B cell (primary cell): ENCODE measurements around the gene FYCO1. TPM values are rescaled to one million over a fixed set of nuclear protein-coding genes. Genes with fewer than 3 reads are reported as not detected.

Source experiments
- ATAC-seq: fragments of 200-7000 bp; cut with Tn5 transposase; one replicate; pipeline ENCODE4 v1.10.0; 2021; ENCODE audit warnings: low read depth, mild to moderate bottlenecking, moderate number of reproducible peaks, moderate library complexity
- CTCF ChIA-PET: fragments of 350-600 bp; sonication (Branson Sonifier 250); formaldehyde crosslinking; loops from one replicate; lab custom pipeline; 2021; ENCODE audit warnings: antibody characterized with exemption, inconsistent platforms; lab: Charles Lee
- POLR2A ChIA-PET: fragments of 350-600 bp; sonication (Branson Sonifier 250); formaldehyde crosslinking; loops from one replicate; lab custom pipeline; 2021; ENCODE audit warnings: antibody characterized with exemption; lab: Charles Lee
- DNase-seq: peaks from one replicate; pipeline ENCODE4 v3.0.0; 2013
- H2AFZ ChIP-seq: 2 replicates; pipeline ENCODE4 v1.6.1; 2012; ENCODE audit warnings: mild to moderate bottlenecking, low read depth, low read length; ENCODE audit not compliant: insufficient read depth, poor library complexity, severe bottlenecking
- H3K27ac ChIP-seq, 2 donors: 1 replicate in 1 of 2; 2 replicates in 1 of 2; pipeline ENCODE4 v1.5.1; 2012 to 2013; ENCODE audit warnings: low read length in 2 of 2, mild to moderate bottlenecking in 2 of 2, moderate library complexity in 1 of 2
- H3K27me3 ChIP-seq, 4 experiments: fragments of 200-600 bp in 1 of 4; sonication (generic) in 1 of 4; replicated peaks in 1 of 4; 1 replicate in 2 of 4; 2 replicates in 2 of 4; pipeline versions ENCODE4 v1.6.1 to v1.7.0; 2013 to 2016; ENCODE audit warnings: low read length in 3 of 4, mild to moderate bottlenecking in 2 of 4, mixed read lengths in 1 of 4, moderate library complexity in 1 of 4; ENCODE audit not compliant: insufficient read depth in 4 of 4, control insufficient read depth in 3 of 4; ENCODE audit errors: control extremely low read depth in 1 of 4
- H3K36me3 ChIP-seq, 2 experiments: replicated peaks in 1 of 2; 1 replicate in 1 of 2; 2 replicates in 1 of 2; pipeline versions ENCODE4 v1.6.1 to v1.7.1; 2013; ENCODE audit warnings: low read length in 1 of 2; ENCODE audit not compliant: insufficient read depth in 2 of 2, control insufficient read depth in 1 of 2; ENCODE audit errors: control extremely low read depth in 1 of 2, extremely low read depth in 1 of 2
- H3K4me1 ChIP-seq, 2 donors: fragments of 200-600 bp in 1 of 2; sonication (generic) in 1 of 2; 1 replicate in 1 of 2; 2 replicates in 1 of 2; pipeline versions ENCODE4 v1.5.1 to v1.6.1; 2013 to 2017; ENCODE audit warnings: low read length in 2 of 2; ENCODE audit not compliant: control insufficient read depth in 2 of 2, insufficient read depth in 2 of 2
- H3K4me2 ChIP-seq: replicated peaks from 2 replicates; pipeline ENCODE3; 2012; ENCODE audit warnings: mild to moderate bottlenecking, low read depth, low read length; ENCODE audit not compliant: poor library complexity, severe bottlenecking
- H3K4me3 ChIP-seq, 5 experiments: fragments of 200-600 bp in 1 of 5; sonication (generic) in 1 of 5; 1 replicate in 3 of 5; 2 replicates in 2 of 5; pipeline versions ENCODE4 v1.5.1 to v1.7.0; 2011 to 2016; ENCODE audit warnings: low read length in 4 of 5, mild to moderate bottlenecking in 4 of 5, low read depth in 2 of 5, control low read depth in 1 of 5, moderate library complexity in 1 of 5; ENCODE audit not compliant: insufficient read depth in 1 of 5; ENCODE audit errors: control extremely low read depth in 1 of 5, extremely low read depth in 1 of 5
- H3K79me2 ChIP-seq: fragments of 200-600 bp; sonication (generic); one replicate; pipeline ENCODE4 v1.6.0; 2016; ENCODE audit warnings: low read length; ENCODE audit not compliant: control insufficient read depth, insufficient read depth
- H3K9ac ChIP-seq: fragments of 200-600 bp; sonication (generic); 2 replicates; pipeline ENCODE4 v1.6.1; 2017; ENCODE audit warnings: mild to moderate bottlenecking, low read length, moderate library complexity
- H3K9me3 ChIP-seq, 3 donors: one replicate each; pipeline versions ENCODE4 v1.6.1 to v1.7.1; 2013; ENCODE audit warnings: low read length in 2 of 3; ENCODE audit not compliant: control insufficient read depth in 2 of 3, insufficient read depth in 1 of 3; ENCODE audit errors: control extremely low read depth in 1 of 3
- H4K20me1 ChIP-seq: 2 replicates; pipeline ENCODE4 v1.6.0; 2012; ENCODE audit warnings: mild to moderate bottlenecking, low read length; ENCODE audit not compliant: insufficient read depth, control insufficient read depth, poor library complexity, severe bottlenecking
- H3K27ac Mint-ChIP-seq: one replicate; pipeline ENCODE4 v1.8.0; 2021; ENCODE audit warnings: mixed read lengths
- H3K27me3 Mint-ChIP-seq: one replicate; pipeline ENCODE4 v1.8.0; 2021; ENCODE audit warnings: mixed read lengths
- H3K4me1 Mint-ChIP-seq: one replicate; pipeline ENCODE4 v1.8.0; 2021; ENCODE audit warnings: mixed read lengths
- H3K4me3 Mint-ChIP-seq: one replicate; pipeline ENCODE4 v1.8.0; 2021; ENCODE audit warnings: mixed read lengths
- H3K9me3 Mint-ChIP-seq: one replicate; pipeline ENCODE4 v1.8.0; 2022; ENCODE audit warnings: mixed read lengths; ENCODE audit not compliant: insufficient read depth
- CTCF ChIP-seq: fragments of 200-600 bp; IDR thresholded peaks from one replicate; pipeline ENCODE4 v1.8.0; 2022; ENCODE audit warnings: antibody characterized with exemption, mild to moderate bottlenecking
- EZH2 ChIP-seq: IDR thresholded peaks from 2 replicates; pipeline ENCODE4 v1.6.1; 2012; ENCODE audit warnings: borderline replicate concordance, low read depth, mild to moderate bottlenecking, moderate library complexity, low read length; ENCODE audit not compliant: insufficient read depth, poor library complexity, severe bottlenecking
- WGBS: methylation state at CpG from one replicate; pipeline ENCODE4 v1.1.5; 2013; ENCODE audit warnings: missing lambda C conversion rate; ENCODE audit not compliant: insufficient coverage; 5-methylcytosine and 5-hydroxymethylcytosine counted together
- intact Hi-C: fragments of 100-400 bp; cut with micrococcal nuclease; formaldehyde crosslinking; loops from one replicate; pipeline ENCODE4 v1.10.0; 2022
- polyA plus RNA-seq: library from polyadenylated mRNA; depleted of rRNA; stranded (reverse); fragments of >200 nt; gene quantifications from 2 replicates; pipeline ENCODE4 v1.2.3, GENCODE V29; 2012
- total RNA-seq, 2 donors: library from RNA; stranded (reverse); fragments of 120-200 nt in 1 of 2; gene quantifications; 1 replicate in 1 of 2; 2 replicates in 1 of 2; pipeline versions ENCODE4 v1.2.3 to v1.2.4, GENCODE V29; 2013 to 2022

The FYCO1 gene
- total and polyA plus RNA-seq, 2 donors (not counting 1 experiment from before 2014, with no cell fraction given) = 5.4 to 16.7 TPM

- 88% methylated on average over 4 of the region's 4 CpGs for WGBS
- H3K4me3 Mint-ChIP-seq = no peak overlapping the region
- DNase-seq = no peak
- ChIA-PET POLR2A (no interaction called here), CTCF (interaction anchor here (0.7 to 1.3 kb wide), 2 partner anchors 15 to 47 kb away, joined by 3 to 4 read pairs; no protein-coding TSS in a partner anchor)
- H3K27ac Mint-ChIP-seq = no peak overlapping the region
- intact Hi-C loops = no loop called here
- Histone ChIP-seq H2AFZ (no peak overlapping the region), H3K9ac (no peak overlapping the region), H3K4me1 (no peaks in the 10 kb centered on the region), H3K79me2 (no peaks in the 10 kb centered on the region), H3K27me3 (no peaks in the 10 kb centered on the region), H3K36me3 (peaks cover 6 to 97% of the 10 kb centered on the region in 2 experiments), H3K4me3 (no peak overlapping the region), H3K9me3 (no peaks in the 10 kb centered on the region), H4K20me1 (no peaks in the 10 kb centered on the region), H3K4me2 (no peak overlapping the region), H3K27ac (no peak overlapping the region)
- no peak for TF ChIP-seq EZH2
- TF ChIP-seq CTCF = no peak
- no peaks in the 10 kb centered on the region for H3K27me3 Mint-ChIP-seq
- no peaks in the 10 kb centered on the region for H3K9me3 Mint-ChIP-seq
- no peaks in the 10 kb centered on the region for H3K4me1 Mint-ChIP-seq
- ATAC-seq = no peak
Measured at GRCh38 chr3:45953536-45953935, 42.1 kb downstream of the FYCO1 start.

GRCh38 chr3:45952456-45952855, 43.2 kb downstream of the FYCO1 start:
- Histone ChIP-seq H3K4me3 (no peak overlapping the region), H2AFZ (no peak overlapping the region), H3K4me2 (no peak overlapping the region), H3K9ac (no peak overlapping the region), H3K36me3 (peaks cover 3 to 97% of the 10 kb centered on the region in 2 experiments), H3K27me3 (no peaks in the 10 kb centered on the region), H3K4me1 (no peaks in the 10 kb centered on the region), H3K27ac (no peak overlapping the region), H3K79me2 (no peaks in the 10 kb centered on the region), H3K9me3 (no peaks in the 10 kb centered on the region), H4K20me1 (no peaks in the 10 kb centered on the region)
- no peaks in the 10 kb centered on the region for H3K9me3 Mint-ChIP-seq
- ChIA-PET CTCF (interaction anchor here (2.3 kb wide), 1 partner anchor 14 kb away, joined by 7 read pairs; no protein-coding TSS in a partner anchor), POLR2A (no interaction called here)
- WGBS = 83% methylated on average over 3 of the region's 4 CpGs
- intact Hi-C loops = no loop called here
- H3K4me3 Mint-ChIP-seq = no peak overlapping the region
- H3K27me3 Mint-ChIP-seq = no peaks in the 10 kb centered on the region
- H3K4me1 Mint-ChIP-seq = no peaks in the 10 kb centered on the region
- DNase-seq (no peak), ATAC-seq (no peak)
- no peak overlapping the region for H3K27ac Mint-ChIP-seq
- TF ChIP-seq EZH2 (no peak), CTCF (no peak)
